Uterus (tissue), 4 donors: Measurements from ENCODE around the gene NPR1. TPM values are rescaled to one million over a fixed set of nuclear protein-coding genes. Genes with fewer than 3 reads are reported as not detected.
"Not testable (repeated sequence)": the region's sequence is repeated elsewhere in the genome, so short reads cannot be mapped to it uniquely, and the experiment has no call there.

ENCODE experiments used
- DNase-seq, 2 donors: peaks; one replicate each; pipeline ENCODE4 v3.0.0-alpha.2; 2019 to 2020
- H3K27ac ChIP-seq, 2 donors: fragments of 200-600 bp; sonication (generic); 1 replicate in 1 of 2; 2 replicates in 1 of 2; pipeline ENCODE4 v1.5.1; 2016 to 2018
- H3K27me3 ChIP-seq, 2 donors: fragments of 200-600 bp; sonication (generic); one replicate each; pipeline ENCODE4 v1.5.1; 2018 to 2019; ENCODE audit warnings: control low read depth in 1 of 2
- H3K36me3 ChIP-seq, 2 donors: fragments of 200-600 bp; sonication (generic); one replicate each; pipeline ENCODE4 v1.5.1; 2019; ENCODE audit warnings: control low read depth in 1 of 2
- H3K4me1 ChIP-seq, 2 donors: fragments of 200-600 bp; sonication (generic); one replicate each; pipeline ENCODE4 v1.5.1; 2018 to 2019; ENCODE audit warnings: control low read depth in 1 of 2
- H3K4me3 ChIP-seq, 2 donors: fragments of 200-600 bp; sonication (generic); 1 replicate in 1 of 2; 2 replicates in 1 of 2; pipeline ENCODE4 v1.5.1; 2018 to 2019; ENCODE audit warnings: mild to moderate bottlenecking in 1 of 2
- H3K9me3 ChIP-seq, 2 donors: fragments of 200-600 bp; sonication (generic); one replicate each; pipeline ENCODE4 v1.5.1; 2019; ENCODE audit warnings: control low read depth in 1 of 2
- POLR2A ChIP-seq, 2 donors: fragments of 450-650 bp; IDR thresholded peaks; one replicate each; pipeline ENCODE4 v1.6.1; 2016; ENCODE audit warnings: antibody characterized with exemption in 2 of 2, mild to moderate bottlenecking in 1 of 2, moderate library complexity in 1 of 2
- intact Hi-C: fragments of 100-400 bp; cut with DNase I; formaldehyde crosslinking; loops from one replicate; pipeline ENCODE4 v1.15.1; 2023; ENCODE audit warnings: low total_unique reads
- total RNA-seq, 4 donors: library from RNA; depleted of rRNA in 3 of 4; stranded (reverse); fragments of >200 nt in 3 of 4; gene quantifications; one replicate each; pipeline versions ENCODE4 v1.1.0 to v1.2.4, GENCODE V29; 2014 to 2023
- TF ChIP-seq, protein P1 (sequence below), 4 experiments: fragments of 200-600 bp in 2 of 4; fragments of 450-650 bp in 2 of 4; sonication (generic) in 2 of 4; IDR thresholded peaks; one replicate each; pipeline ENCODE4 v1.5.1; 2016 to 2019; ENCODE audit warnings: antibody characterized with exemption in 4 of 4, mild to moderate bottlenecking in 2 of 4, moderate library complexity in 1 of 4
- donor health status: DM: yes; HTN: yes; CAD: no.

The NPR1 gene
- total RNA-seq, 4 donors from 2014 or later: 34.1 to 74.0 (median 50.8) TPM

DNA sequence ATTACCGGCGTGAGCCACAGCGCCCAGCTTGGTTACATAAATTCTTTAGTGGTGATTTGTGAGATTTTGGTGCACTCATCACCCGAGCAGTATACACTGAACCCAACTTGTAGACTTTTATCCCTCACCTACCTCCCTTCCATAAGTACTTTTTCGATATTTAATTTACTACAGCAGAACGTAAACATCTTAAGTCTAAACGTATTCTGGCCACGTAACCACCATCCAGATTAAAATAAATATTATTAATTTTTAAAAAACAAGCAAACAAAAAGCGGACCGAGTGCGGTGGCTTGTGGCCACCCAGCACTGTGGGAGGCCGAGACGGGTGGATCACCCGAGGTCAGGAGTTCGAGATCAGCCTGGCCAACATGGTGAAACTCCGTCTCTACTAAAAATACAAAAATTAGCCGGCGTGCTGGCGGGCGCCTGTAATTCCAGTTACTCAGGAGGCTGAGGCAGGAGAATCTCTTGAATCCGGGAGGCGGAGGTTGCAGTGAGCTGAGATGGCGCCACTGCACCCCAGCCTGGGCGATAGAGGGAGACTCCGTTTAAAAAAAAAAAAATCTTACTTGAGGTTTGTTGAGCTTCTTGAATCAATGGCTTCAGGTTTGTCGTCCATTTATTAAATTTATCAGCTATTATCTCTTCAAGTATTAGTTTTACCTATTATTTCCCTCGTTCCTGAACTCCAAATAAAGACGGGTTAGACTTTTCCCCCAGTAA lies 6.7 kb upstream of the NPR1 start:
- H3K4me1 ChIP-seq, H3K9me3 ChIP-seq, H3K36me3 ChIP-seq, H3K27me3 ChIP-seq: not testable (repeated sequence)
- peak overlapping the region; percentile 90 to 97 for H3K27ac ChIP-seq
- intact Hi-C loops: loop anchor here (10.0 kb wide), 1 partner anchor 313 kb away; the partner anchor contains the start of gene RAB13
- peak; percentile 56 to 72 for DNase-seq
- TF ChIP-seq, protein P1, sequence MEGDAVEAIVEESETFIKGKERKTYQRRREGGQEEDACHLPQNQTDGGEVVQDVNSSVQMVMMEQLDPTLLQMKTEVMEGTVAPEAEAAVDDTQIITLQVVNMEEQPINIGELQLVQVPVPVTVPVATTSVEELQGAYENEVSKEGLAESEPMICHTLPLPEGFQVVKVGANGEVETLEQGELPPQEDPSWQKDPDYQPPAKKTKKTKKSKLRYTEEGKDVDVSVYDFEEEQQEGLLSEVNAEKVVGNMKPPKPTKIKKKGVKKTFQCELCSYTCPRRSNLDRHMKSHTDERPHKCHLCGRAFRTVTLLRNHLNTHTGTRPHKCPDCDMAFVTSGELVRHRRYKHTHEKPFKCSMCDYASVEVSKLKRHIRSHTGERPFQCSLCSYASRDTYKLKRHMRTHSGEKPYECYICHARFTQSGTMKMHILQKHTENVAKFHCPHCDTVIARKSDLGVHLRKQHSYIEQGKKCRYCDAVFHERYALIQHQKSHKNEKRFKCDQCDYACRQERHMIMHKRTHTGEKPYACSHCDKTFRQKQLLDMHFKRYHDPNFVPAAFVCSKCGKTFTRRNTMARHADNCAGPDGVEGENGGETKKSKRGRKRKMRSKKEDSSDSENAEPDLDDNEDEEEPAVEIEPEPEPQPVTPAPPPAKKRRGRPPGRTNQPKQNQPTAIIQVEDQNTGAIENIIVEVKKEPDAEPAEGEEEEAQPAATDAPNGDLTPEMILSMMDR (IDR thresholded peaks at IDR 0.05): peak in 1 of 4 experiments; percentile 21
- H3K4me3 ChIP-seq: peak overlapping the region; percentile 45 to 53

DNA sequence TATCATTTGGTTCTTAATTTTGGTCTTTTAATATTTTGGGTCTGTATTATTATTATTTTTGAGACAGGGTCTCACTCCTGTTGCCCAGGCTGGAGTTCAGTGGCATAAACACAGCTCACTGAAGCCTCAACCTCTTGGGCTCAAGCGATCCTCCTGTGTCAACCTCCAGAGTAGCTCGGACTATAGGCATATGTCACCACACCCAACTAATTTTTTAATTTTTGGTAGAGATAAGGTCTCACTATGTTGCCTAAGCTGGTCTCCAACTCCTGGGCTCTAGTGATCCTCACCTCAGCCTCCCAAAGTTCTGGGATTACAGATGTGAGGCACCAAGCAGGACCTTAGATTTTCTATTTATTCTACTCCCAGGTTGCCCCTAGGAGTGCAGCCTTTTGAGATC lies 5.0 kb upstream of the NPR1 start:
- intact Hi-C loops: loop anchor here (10.0 kb wide), 1 partner anchor 311 kb away; the partner anchor contains the start of gene RAB13
- no peak for DNase-seq
- no peaks in the 10 kb centered on the region for H3K9me3 ChIP-seq
- no peaks in the 10 kb centered on the region for H3K27me3 ChIP-seq
- H3K36me3 ChIP-seq: no peaks in the 10 kb centered on the region
- no peak overlapping the region for H3K27ac ChIP-seq
- H3K4me1 ChIP-seq: peaks cover 7 to 9% of the 10 kb centered on the region in 2 donors
- TF ChIP-seq, protein P1 (IDR thresholded peaks at IDR 0.05): no peak
- no peak for TF ChIP-seq POLR2A (IDR thresholded peaks at IDR 0.05)
- H3K4me3 ChIP-seq: no peak overlapping the region

DNA sequence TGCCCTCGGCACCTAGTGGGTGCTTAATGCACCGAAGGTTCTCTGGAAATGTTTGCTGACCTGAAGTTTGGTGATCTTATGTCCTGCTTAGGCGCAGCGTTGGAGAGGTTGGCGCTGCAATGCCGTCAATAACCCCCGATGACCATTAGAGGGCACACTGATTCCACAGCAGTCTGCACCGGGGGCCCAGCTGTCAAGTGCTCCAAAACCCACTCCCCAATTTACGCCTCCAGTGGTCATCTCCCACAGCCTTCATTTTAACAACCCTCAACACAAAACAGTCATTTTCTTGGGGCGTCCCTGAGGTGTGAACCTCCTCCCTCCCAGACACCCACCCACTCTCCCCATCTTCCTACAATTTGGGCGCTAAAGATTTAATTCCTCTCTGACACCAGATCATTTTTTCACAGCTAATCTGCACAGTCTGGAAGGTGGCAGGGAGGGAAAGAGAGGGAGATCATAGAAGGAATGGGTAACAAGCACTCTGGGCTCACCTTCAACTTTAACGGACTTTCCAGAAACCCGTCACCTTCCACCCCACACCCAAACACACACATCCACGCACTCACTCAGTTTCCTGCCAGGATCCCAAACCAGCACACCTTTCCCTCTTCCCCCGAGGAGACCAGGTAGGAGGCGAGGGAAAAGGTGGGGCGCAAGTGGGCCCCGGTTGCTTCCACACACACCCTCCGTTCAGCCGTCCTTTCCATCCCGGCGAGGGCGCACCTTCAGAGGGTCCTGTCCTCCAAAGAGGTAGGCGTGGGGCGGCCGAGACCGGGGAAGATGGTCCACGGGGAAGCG lies 570 bp upstream of the NPR1 start:
- TF ChIP-seq POLR2A (IDR thresholded peaks at IDR 0.05): no peak
- TF ChIP-seq, protein P1 (IDR thresholded peaks at IDR 0.05): peak; percentile 84 to 96 (median 86)
- H3K36me3 ChIP-seq: no peaks in the 10 kb centered on the region
- no peaks in the 10 kb centered on the region for H3K27me3 ChIP-seq
- peak overlapping the region; percentile 74 to 83 for H3K27ac ChIP-seq
- no peaks in the 10 kb centered on the region for H3K4me1 ChIP-seq
- H3K9me3 ChIP-seq: no peaks in the 10 kb centered on the region
- intact Hi-C loops: loop anchor here (2.0 to 10.0 kb wide), 2 partner anchors 93 to 307 kb away; partner anchors contain the start of gene RAB13
- DNase-seq: peak; percentile 60 to 67
- H3K4me3 ChIP-seq: peak overlapping the region; percentile 47 to 69

DNA sequence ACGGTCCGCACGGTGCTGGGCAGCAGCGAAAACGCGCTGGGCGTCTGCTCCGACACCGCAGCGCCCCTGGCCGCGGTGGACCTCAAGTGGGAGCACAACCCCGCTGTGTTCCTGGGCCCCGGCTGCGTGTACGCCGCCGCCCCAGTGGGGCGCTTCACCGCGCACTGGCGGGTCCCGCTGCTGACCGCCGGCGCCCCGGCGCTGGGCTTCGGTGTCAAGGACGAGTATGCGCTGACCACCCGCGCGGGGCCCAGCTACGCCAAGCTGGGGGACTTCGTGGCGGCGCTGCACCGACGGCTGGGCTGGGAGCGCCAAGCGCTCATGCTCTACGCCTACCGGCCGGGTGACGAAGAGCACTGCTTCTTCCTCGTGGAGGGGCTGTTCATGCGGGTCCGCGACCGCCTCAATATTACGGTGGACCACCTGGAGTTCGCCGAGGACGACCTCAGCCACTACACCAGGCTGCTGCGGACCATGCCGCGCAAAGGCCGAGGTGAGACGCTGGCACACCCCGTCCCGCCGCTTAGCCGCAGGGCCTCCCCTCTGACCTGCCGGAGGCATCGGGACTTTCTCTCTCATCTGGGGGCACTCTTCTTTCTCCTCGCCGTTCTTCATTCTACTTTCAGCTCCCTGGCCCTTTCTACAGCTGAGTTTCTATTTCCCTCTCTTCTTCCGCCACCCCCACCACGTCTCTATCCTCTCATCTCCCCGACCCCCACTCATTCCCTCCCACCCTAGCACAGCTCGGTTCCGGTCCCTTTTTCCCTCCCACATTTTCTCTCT lies 1.0 kb downstream of the NPR1 start:
- no peak for TF ChIP-seq POLR2A (IDR thresholded peaks at IDR 0.05)
- TF ChIP-seq, protein P1 (IDR thresholded peaks at IDR 0.05): peak in 3 of 4 experiments; percentile 30 to 38 (median 35)
- H3K4me1 ChIP-seq: no peaks in the 10 kb centered on the region
- no peaks in the 10 kb centered on the region for H3K9me3 ChIP-seq
- H3K27me3 ChIP-seq: no peaks in the 10 kb centered on the region
- H3K36me3 ChIP-seq: no peaks in the 10 kb centered on the region
- H3K4me3 ChIP-seq: peak overlapping the region; percentile 47 to 69
- intact Hi-C loops: loop anchor here (5.0 to 10.0 kb wide), 2 partner anchors 73 to 305 kb away; partner anchors contain the start of gene RAB13
- DNase-seq: peak in 1 of 2 donors; percentile 40
- peak overlapping the region; percentile 74 to 83 for H3K27ac ChIP-seq
